GM04504 (cell line): ENCODE data around the gene KIF18B.

Experiments used
- DNase-seq: peaks from one replicate; pipeline ENCODE4 v3.0.0-alpha.2; 2012; ENCODE audit warnings: low read depth

KIF18B gene

GRCh38 chr17:44905006-44906000, 42.3 kb downstream of the KIF18B start:
- no peak for DNase-seq

- no peak for DNase-seq
These were observed 43.3 kb downstream of the KIF18B start for GRCh38 chr17:44904001-44904984.

- no peak for DNase-seq
These were observed 44.4 kb downstream of the KIF18B start for GRCh38 chr17:44903012-44903685.

GRCh38 chr17:44902135-44902760, 45.3 kb downstream of the KIF18B start:
- DNase-seq: no peak

GRCh38 chr17:44901411-44901921, 46.1 kb downstream of the KIF18B start:
- DNase-seq: no peak

- no peak for DNase-seq
These were observed 46.7 kb downstream of the KIF18B start for GRCh38 chr17:44900894-44901293.

- peak; percentile 74 for DNase-seq
These were observed 48.3 kb downstream of the KIF18B start, which contains the start of gene EFTUD2 for GRCh38 chr17:44899074-44899782. Gene EFTUD2, minus strand, starts transcription at chr17:44899445. Its CDS starts 4,924 bp downstream, at chr17:44894521.

GRCh38 chr17:44898768-44899073, 48.9 kb downstream of the KIF18B start:
- no peak for DNase-seq

GRCh38 chr17:44894642-44895041, 52.9 kb downstream of the KIF18B start:
- DNase-seq: no peak

GRCh38 chr17:44892250-44892649, 55.3 kb downstream of the KIF18B start:
- no peak for DNase-seq

- no peak for DNase-seq
These were observed 58.6 kb downstream of the KIF18B start for GRCh38 chr17:44889003-44889402.

- no peak for DNase-seq
These were observed 59.3 kb downstream of the KIF18B start for GRCh38 chr17:44887971-44888954.

- DNase-seq: no peak
These were observed 60.6 kb downstream of the KIF18B start for GRCh38 chr17:44887016-44887415.

GRCh38 chr17:44884941-44885340, 62.6 kb downstream of the KIF18B start:
- no peak for DNase-seq

- DNase-seq: no peak
These were observed 66.4 kb downstream of the KIF18B start for GRCh38 chr17:44881145-44881544.

- no peak for DNase-seq
These were observed 67.5 kb downstream of the KIF18B start for GRCh38 chr17:44880062-44880461.

- no peak for DNase-seq
These were observed 68.2 kb downstream of the KIF18B start for GRCh38 chr17:44879376-44879775.

- DNase-seq: no peak
These were observed 68.8 kb downstream of the KIF18B start for GRCh38 chr17:44878627-44879221.

- DNase-seq: no peak
These were observed 70.5 kb downstream of the KIF18B start for GRCh38 chr17:44877121-44877520.
